GM12892 (cell line): Measurements from ENCODE around the gene SHISAL2B.

Experiments used
- POLR2A ChIP-seq: IDR thresholded peaks from 2 replicates; pipeline ENCODE4 v1.6.1; 2011; ENCODE audit warnings: low read depth, low read length, control low read depth
- POLR2AphosphoS5 ChIP-seq: IDR thresholded peaks from 2 replicates; pipeline ENCODE4 v1.6.1; 2011; ENCODE audit warnings: low read depth, low read length, control low read depth

DNA sequence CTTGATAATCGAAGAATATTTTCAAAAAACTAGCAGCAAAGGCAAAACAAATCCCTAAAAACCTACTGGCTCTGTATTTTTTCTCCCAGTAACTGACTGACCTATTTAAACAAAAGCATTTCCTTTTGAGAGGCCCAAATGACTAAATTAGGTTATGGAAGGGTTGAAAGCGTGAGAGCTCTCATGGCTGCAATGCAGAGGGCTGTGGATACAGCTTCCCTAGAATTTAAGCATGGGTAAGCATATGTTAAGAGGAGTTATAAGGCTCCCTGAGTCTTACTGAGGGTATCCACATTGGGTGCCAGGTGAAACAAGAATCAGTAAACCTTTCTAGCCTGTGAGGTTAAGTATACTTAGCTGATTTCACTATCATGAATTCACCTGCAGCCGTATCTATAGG lies 32.3 kb downstream of the SHISAL2B start:
- TF ChIP-seq POLR2AphosphoS5 (no peak), POLR2A (no peak)
